HPDE6-E6E7 (cell line): ENCODE results near the gene PRELID3B.

Source experiments
- DNase-seq: peaks from one replicate; pipeline ENCODE4 v3.0.0; 2011; ENCODE audit warnings: missing footprints; ENCODE audit errors: extremely low spot score

PRELID3B gene

DNA sequence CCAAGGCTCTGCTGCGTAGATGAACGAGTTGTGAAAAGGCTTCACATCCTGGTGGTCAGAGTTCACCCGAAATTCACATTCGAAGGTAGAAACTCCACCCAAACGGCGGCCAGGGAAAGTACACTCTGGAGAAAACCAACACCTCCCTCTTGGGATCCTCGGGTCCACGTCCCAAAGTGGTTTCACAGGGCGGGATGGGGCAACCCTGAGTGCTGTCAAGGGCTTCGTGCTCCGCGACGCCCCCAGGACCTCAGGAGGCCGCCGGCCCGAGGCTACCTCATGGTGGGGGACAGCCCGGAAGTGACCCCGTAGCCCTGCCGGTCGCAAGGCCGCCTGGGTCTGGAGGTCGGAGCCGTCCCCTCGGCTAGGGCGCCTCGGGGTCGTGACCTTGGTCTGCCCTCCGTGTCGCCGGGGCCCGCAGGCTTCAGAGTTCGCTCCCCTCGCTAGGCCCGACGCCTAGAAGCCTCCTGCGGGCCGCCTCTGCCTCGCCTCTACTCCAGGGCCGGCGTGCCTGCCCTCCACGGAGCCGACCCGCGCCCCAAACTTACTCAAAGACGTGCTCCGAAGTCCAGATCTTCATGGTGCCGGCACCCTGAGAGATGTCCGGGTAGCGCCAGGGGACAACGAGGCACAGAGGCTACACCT, at the start of gene PRELID3B:
PRELID3B (minus strand) TSS at position 636 of the 645 bp plus-strand sequence; CDS start at position 580, 56 bp downstream.
- peak; percentile 61 for DNase-seq

DNA sequence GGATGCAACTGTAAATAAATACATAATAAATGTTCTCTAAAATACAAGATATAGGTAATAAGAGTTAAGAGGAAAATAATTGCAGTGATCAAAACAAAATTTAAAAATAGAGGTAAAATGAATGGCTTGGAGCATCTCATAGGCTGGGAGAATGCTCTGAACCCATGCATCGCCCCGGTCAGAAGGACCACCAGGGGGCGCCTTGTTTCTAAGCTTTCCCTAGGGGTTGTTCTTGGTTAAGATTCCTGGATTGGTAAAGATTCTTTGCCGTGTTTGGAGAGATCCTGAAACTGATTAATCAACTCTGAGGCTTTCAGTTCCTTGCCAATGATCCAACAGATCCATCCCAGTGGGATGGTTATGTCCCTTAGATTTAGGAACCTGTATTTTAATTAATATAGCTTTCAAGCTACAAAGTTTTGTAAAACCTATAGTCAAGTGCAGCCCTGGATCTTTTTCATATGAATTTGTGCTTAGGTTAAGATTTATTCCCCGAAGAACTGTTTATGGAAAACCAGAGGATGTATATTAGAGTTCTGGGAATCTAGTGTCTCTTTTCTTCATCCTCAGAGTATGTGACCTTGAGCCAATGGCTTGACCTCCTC, 45.3 kb upstream of the PRELID3B start:
- peak; percentile 87 for DNase-seq

GRCh38 chr20:59086923-59087322, 44.3 kb upstream of the PRELID3B start:
- DNase-seq, result no peak

DNA sequence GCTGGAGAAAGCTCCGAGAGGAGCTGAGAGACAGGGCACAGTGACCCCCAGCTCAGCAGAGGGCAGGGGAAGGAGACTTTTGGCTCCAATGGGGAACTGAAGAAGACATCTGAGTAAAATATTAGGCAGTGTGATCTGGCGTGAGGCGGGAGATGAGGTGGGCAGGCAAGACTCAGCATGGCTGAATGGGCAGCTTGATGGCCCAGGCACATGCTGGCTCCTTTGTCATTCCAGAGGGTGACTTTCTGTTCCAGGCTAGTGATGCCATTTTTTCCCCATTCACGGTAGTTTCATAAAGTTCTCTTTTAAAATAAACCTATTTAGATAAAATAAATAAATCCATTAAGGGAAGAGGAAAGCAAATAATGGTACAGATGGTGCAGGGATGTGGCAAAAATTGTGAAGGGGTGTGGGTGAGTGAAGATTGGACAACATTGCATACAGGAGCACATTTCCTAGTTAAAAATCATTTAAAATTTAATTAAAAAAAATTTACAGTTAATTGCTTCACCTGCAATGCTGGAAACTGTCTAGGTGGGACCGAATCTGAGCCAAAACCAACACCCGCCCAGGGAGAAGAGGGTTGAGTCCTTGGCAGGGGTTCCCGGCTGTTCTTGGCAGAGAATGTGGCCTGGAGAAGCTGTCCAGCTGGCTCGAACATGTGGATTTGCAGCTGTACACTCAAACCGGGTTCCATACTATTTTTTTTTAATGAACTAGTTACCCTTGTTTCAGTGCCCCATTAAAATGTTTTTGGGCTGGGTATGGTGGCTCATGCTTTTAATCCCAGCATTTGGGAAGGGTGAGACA, 41.7 kb upstream of the PRELID3B start:
- no peak for DNase-seq

DNA sequence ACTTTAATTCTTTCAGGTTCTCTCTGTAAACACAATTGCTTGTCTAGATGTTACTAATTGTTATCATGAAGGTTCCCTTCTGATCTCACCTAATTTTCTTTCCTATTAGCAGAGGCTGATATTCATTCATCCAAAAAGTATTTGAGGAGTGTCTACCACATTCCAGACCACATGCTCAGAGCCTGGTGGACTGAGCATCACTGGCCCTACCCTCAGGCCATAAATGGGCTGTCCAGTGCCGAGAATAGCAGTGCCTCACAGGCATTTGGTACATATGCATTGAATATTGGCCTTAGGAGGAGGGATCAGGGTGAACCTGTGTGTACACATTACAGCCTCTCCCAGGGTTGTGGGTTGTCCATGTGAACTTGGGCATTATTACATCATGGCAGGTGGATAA, 40.4 kb upstream of the PRELID3B start:
- DNase-seq, result peak; percentile 73

- no peak for DNase-seq
Observed at GRCh38 chr20:59082077-59082740, 39.6 kb upstream of the PRELID3B start.

DNA sequence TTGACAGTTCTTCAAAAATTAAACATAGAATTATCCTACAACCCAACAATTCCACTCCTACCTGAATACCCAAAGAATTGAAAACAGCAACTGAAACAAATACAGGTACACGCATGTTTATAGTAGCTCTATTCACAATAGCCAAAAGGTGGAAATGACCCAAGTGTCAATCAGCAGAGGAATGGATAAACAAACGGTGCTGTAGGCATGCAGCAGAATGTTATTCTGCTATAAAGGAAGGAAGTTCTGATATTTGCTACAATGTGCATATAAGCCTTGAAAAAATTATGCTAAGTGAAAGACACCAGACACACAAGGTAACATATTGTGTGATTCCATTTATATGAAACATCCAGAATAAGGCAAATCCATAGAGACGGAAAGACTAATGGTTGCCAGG, 38.5 kb upstream of the PRELID3B start:
- no peak for DNase-seq

DNA sequence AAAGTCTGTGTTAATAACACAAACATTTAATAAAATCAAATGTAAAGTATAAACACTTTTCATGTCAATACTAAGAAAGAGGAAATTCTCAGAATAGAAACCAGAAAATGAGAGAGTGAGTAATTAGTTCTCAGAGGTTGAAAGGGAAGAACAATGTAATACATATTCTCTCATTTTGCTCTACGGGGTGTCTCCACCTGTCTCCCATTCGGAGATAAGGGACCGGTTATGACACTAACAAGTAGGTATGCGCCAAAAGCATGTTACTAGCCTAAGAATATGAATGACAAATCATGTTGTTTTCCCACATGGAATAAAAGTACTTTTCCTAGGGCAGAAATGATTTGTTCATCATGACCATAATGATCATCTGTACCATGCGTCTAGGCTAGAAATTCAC, 35.6 kb upstream of the PRELID3B start:
- no peak for DNase-seq

GRCh38 chr20:59077705-59078104, 35.1 kb upstream of the PRELID3B start:
- DNase-seq, result no peak

DNA sequence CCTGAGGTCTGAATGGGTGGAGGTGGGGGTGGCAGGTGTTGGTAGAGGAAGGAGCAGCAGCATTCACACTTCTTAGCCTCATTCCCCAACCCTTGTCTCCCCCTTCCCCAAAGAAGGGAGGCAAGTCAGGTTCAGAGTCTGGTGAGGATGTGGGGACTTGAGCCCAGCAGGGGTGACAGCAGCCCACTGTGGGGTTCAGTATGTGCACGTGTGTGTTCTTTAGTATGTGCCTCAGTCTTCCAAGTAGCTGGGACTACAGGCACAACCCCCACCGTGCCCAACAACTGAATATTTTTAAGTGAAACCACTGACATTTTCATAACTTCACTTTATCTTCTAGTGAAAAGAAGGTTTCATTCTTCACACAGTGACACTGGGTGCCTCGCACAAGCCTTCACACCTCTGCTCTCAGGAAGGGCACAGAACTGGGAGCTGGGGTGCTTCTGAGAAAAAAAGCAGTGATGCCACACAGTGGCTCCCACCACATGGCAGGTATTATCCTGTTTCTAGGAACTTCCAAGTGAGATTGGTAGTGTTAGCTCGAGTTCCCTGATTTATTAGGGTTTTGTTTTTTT, 33.4 kb upstream of the PRELID3B start:
- DNase-seq, result no peak

DNA sequence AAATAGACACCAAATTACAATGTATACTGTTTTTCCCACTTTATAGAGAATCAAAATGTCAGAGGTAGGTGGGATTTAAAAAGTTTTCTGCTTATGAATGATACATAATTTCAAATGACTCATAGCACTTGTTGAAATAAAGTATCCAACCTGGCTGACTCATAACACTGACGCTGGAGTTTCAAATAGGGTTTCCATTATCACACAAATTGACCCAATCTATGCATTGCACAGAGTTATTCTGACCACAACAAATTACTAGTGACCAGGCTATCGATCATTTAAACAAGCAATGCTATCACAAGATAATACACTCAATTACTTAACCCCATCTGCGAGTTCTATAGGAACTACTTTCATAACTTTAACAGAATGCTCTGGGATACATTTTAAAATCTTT, 31.9 kb upstream of the PRELID3B start:
- peak; percentile 73 for DNase-seq

DNA sequence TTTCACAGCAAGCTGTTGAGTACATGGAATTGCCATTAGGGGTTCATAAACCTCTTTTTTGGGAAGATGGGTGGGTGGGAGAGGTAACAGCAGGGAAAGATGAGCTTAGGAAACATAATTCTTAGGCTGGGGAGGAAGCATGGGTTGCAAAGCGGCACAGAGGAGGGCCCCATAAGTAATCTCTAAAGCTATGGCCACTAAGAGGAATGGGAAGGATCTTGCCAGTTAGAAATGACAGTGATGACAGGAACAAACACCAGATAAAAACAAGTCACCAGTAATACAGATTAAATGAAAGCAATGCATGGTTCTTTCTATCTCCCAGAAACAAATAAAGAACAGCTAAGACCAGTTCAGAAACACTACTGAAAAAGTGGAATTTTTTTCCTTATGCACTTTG, 31.0 kb upstream of the PRELID3B start:
- no peak for DNase-seq

GRCh38 chr20:59071216-59071615, 28.6 kb upstream of the PRELID3B start:
- no peak for DNase-seq

GRCh38 chr20:59069026-59069425, 26.4 kb upstream of the PRELID3B start:
- no peak for DNase-seq

GRCh38 chr20:59068534-59068933, 25.9 kb upstream of the PRELID3B start:
- no peak for DNase-seq

- DNase-seq, result peak; percentile 67
Observed at GRCh38 chr20:59064214-59064722, 21.7 kb upstream of the PRELID3B start.

GRCh38 chr20:59063358-59064213, 21.0 kb upstream of the PRELID3B start:
- peak; percentile 99 for DNase-seq

DNA sequence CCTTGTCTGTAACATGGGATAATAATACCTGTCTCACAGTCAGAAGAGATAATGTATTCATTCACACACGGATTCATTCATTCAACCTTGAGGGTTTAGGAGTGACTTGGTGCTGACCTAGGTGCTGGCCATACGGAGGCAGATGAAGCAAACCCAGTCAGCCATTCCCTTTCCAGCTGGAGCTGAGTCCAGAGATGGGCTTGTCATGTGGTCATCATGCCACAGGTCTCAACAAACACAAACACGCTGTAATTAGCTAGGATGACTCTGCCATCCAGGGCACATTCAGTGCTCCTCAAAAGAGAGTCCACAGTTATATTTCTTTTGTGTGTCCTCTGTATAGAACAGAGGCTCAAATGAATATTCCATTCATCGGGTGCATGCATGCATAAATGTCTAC, 19.5 kb upstream of the PRELID3B start:
- no peak for DNase-seq

GRCh38 chr20:59055302-59055701, 12.7 kb upstream of the PRELID3B start:
- no peak for DNase-seq

- DNase-seq, result no peak
Observed at GRCh38 chr20:59051666-59052185, 9.1 kb upstream of the PRELID3B start.

DNA sequence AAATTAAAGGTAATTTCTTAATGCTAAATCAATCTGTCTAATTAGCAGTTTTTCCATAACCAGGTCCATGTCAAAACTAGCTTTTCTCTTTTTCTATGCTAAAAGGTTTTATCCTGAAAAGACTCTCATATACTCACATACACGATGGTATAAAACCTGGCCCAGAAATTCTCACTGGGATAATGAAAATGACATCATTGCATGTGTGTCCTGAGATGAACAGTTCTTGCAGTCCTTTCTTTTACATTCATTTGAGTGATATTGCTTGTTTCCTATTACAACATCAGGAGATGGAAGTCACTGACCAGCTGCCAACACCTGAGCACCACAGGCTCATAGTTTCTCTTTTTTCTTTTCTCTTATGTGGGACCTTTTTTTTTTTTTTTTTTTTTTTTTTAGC, 7.9 kb upstream of the PRELID3B start:
- no peak for DNase-seq
